ENCODE measurements around the gene CELF1.
"Not testable (repeated sequence)": the region's sequence is repeated elsewhere in the genome, so short reads cannot be mapped to it uniquely, and the experiment has no call there.

Gene CELF1

GRCh38 chr11:47538741-47539565 lies 14.0 kb downstream of the CELF1 start:
- DNase-seq (ENCODE audit: low read depth) = no peak

DNA sequence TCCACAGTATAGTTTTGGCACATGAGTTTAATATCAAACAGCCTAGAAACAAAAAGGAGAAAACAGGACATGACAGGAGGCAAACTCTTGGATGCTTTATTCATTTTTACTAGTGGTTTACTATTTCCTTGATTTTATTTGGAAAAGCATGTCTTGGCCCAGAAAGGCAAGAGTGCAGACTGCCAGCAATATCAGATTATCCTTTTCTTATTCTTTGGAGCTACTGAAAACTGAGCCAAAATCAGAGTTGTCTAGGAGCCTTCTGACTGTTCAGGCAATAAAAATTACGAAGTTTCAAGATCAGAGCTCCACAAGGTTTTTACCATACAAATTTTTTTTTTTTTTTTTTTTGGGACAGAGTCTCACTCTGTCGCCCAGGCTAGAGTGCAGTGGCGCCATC lies 16.0 kb downstream of the CELF1 start:
- DNase-seq (ENCODE audit: low read depth) = no peak

- no peak for DNase-seq (ENCODE audit: low read depth)
These were observed 18.2 kb downstream of the CELF1 start for GRCh38 chr11:47534704-47535251.

GRCh38 chr11:47533690-47534151 lies 19.2 kb downstream of the CELF1 start:
- no peak for DNase-seq (ENCODE audit: low read depth)

- no peak for DNase-seq (ENCODE audit: low read depth)
These were observed 20.2 kb downstream of the CELF1 start for GRCh38 chr11:47532597-47533213.

- no peak for DNase-seq (ENCODE audit: low read depth)
These were observed 21.3 kb downstream of the CELF1 start for GRCh38 chr11:47531666-47532065.

GRCh38 chr11:47530721-47531120 lies 22.2 kb downstream of the CELF1 start:
- not testable (repeated sequence) for DNase-seq (ENCODE audit: low read depth)

DNA sequence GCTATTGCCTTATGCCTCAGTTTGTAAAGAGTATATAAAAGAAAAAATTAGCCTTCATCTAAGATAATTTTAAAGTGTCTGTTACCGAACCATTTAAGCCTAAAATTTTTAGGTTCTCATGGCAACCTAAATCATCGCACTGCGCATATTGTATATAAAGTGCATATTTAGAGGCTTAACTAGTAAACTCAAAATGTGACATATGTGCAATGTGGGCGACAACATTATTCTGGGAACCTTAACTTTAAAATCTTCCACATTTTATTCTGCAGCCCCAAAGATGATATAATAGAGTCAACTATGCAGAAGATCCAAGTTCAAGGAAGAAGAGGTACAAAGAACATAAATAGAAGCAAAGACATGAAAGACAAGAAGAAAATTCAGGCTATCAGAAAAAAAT lies 23.0 kb downstream of the CELF1 start:
- DNase-seq (ENCODE audit: low read depth) = no peak

DNA sequence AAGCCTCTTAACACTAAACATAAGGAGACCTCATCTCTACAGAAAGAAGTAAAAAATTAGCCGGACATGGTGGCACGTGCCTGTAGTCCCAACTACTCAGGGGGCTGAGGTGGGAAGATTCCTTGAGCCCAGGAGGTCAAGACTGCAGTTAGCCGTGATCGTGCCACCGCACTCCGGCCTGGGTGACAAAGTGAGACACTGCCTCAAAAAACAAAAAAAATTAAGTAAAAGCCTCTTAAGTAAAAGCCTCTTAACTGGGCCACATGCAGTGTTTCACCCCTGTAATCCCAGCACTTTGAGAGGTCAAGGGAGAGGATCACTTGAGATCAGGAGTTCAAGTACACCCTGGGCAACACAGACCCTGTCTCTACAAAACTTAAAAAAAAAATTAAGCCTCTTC lies 25.7 kb downstream of the CELF1 start:
- DNase-seq (ENCODE audit: low read depth) = no peak

DNA sequence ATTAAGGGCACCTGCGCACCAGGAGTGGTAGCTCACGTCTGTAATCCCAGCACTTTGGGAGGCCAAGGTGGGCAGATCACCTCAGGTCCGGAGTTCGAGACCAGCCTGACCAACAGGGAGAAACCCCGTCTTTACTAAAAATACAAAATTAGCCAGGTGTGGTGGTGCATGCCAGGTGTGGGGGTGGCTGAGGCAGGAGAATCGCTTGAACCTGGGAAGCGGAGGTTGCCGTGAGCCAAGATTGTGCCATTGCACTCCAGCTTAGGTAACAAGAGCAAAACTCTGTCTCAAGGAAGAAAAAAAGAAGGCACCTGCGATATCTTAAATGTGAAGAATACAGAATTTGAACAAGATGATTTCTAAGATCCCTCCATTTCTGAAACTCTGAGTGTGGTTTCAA lies 26.9 kb downstream of the CELF1 start:
- DNase-seq (ENCODE audit: low read depth) = not testable (repeated sequence)

- no peak for DNase-seq (ENCODE audit: low read depth)
These were observed 28.5 kb downstream of the CELF1 start for GRCh38 chr11:47524291-47524874.

DNA sequence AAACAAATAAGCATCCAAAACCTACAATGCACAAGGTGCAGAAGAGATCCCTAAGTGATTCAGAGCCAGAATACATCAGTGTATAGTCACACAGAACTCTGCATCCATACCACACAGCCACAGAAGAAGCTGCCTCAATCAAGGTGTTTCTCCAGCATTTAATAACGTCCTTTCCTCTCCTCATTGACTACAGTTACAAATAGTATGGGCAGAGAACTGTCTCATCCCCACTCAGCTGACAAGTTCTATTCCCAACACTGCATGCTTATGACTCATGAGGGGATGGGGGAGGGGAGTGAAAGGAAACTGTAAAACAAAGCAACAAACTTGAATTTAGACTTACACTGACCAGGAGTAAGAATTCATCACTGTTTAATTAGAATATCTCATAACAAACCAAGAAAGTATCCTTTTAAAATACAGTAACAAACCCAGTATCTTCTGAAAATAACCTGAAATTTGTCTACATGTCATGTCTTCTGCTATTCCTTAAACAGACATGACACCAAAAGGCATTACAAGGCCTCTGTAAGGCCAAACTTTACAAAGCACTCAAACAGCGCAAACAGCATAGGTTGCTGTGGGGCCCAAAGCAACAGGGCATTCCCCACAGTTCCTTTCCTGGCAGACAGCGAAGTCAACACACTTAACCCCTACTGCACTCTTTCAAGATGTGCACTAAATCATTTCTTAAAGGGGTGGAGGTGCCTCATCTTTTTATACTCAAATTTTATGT lies 29.3 kb downstream of the CELF1 start:
- peak; percentile 80 for DNase-seq (ENCODE audit: low read depth)

GRCh38 chr11:47518212-47518964 lies 34.5 kb downstream of the CELF1 start:
- DNase-seq (ENCODE audit: low read depth) = no peak

- no peak for DNase-seq (ENCODE audit: low read depth)
These were observed 35.7 kb downstream of the CELF1 start for GRCh38 chr11:47516984-47517853.

GRCh38 chr11:47516155-47516554 lies 36.8 kb downstream of the CELF1 start:
- DNase-seq (ENCODE audit: low read depth) = no peak

DNA sequence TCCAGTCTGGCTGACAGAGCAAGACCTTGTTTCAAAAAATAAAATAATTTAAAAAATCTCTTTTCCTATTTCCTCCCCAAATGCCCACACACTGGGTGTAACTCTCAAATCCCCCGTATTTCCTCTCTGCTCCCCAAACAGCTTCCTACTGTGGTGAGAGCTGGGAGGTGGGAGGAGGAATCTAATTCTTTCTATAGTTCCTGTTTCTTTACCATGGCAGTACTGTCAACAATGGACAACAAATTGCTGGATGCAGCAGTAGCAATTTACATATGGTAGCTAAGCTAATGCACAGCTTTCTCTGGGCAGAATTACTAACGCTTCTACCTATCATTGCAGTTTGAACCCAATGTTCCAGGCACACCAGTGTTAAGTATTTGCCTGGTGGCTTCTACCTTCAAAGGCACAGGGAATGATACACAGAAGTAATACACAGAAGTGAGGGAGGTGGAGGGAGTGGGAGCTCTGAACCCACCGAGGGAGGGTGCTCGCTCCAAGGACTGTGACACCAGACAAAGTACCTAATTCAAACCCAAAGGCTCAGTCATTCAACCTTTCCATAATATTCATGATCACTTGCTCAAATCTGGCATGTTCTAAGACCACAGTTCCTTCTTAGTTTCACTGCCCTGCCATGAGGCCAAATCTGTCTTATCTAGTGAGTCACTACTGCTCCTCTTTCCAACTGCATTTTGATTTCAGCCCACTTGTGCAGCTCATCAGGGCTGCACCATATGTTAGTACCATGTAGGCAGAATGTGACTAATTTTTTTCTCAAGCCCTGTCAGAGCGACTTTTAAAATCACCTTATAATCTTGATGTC lies 37.9 kb downstream of the CELF1 start:
- DNase-seq (ENCODE audit: low read depth) = no peak

DNA sequence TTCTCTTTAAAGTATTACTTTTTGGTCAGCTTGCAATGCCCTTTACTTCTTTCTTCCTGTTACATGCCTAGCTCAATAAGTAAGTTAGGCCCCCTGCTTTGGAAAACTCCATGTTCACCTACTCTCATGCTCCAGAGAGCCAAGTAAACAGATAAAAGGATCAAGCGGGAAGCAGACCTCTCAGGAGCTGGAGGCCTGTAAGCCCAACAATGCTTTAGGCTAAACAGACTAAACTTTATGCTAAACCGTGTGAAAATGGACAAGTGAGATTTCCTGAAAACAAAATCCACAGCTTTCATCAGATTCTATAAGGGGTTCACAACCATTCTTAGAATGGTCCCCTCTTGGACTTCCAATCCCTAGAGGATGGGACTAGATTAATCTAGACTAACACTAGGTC lies 40.2 kb downstream of the CELF1 start:
- DNase-seq (ENCODE audit: low read depth) = no peak

GRCh38 chr11:47511917-47512316 lies 41.0 kb downstream of the CELF1 start:
- DNase-seq (ENCODE audit: low read depth) = no peak

- no peak for DNase-seq (ENCODE audit: low read depth)
These were observed 42.7 kb downstream of the CELF1 start for GRCh38 chr11:47510209-47510608.

Measured in stromal cell of bone marrow (primary cell).